ENCODE data around the gene OPHN1.

Gene OPHN1, protein sequence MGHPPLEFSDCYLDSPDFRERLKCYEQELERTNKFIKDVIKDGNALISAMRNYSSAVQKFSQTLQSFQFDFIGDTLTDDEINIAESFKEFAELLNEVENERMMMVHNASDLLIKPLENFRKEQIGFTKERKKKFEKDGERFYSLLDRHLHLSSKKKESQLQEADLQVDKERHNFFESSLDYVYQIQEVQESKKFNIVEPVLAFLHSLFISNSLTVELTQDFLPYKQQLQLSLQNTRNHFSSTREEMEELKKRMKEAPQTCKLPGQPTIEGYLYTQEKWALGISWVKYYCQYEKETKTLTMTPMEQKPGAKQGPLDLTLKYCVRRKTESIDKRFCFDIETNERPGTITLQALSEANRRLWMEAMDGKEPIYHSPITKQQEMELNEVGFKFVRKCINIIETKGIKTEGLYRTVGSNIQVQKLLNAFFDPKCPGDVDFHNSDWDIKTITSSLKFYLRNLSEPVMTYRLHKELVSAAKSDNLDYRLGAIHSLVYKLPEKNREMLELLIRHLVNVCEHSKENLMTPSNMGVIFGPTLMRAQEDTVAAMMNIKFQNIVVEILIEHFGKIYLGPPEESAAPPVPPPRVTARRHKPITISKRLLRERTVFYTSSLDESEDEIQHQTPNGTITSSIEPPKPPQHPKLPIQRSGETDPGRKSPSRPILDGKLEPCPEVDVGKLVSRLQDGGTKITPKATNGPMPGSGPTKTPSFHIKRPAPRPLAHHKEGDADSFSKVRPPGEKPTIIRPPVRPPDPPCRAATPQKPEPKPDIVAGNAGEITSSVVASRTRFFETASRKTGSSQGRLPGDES

DNA sequence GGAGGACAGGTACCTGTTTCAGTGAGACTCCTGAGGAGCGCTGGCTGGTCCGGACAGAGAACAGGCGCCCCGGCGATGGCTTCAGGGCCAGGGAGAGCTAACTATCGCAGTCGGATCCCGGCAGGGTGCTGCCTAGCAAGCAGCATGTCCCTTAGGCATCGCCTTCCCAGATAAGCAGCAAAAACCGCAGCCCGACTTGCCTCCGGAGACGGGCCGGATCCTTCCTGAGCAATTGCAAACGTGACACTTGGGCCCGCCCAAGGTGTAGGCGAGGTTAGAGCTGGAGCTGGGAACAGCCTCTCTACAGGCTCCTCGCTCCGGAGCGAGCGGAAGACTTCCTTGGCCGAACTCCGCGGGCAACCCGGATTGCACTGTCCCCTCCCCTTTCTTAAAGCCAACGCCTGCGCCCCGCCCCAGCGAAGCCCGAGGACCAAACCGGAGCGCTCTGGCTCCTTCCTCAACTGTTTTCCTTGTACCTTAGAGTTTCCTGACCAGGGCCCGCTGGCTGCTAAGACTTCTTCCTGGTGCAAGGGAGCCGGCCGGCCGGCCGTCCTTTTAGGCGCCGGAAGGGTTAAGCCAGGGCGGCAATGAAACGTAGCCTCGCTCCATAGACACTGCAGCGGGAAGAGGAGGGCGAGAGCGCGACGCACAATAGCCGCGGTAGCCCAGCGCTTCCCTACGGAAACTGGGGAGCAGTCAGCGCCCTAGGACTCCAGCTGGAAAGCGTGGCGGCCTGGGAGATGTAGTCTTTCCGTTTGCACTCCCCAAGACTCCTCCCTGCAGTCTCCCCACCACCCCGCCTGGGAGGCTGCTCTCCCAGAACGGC lies at the start of gene OPHN1:
Gene OPHN1, minus strand, starts transcription at position 341 of the 826 bp plus-strand sequence. CDS start 475 bp downstream, outside the sequence.
- DNase-seq, result no peak

DNA sequence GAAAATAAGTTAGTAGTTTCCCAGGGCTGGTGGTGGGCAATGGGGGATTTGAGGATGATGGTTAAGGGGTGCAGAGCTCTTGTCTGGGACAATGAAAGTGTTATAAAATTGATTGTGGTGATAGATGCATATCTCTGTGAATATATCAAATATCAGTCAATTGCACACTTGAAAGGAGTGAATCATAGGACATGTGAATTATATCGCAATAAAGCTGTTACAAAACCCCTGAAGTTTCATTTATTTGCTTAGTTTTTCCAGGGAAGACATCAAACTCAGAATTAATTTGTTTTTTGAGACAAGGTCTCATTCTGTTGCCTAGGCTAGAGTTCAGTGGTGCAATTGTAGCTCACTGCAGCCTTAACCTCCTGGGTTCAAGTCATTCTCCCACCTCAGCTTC lies 47.7 kb upstream of the OPHN1 start:
- no peak for DNase-seq

DNA sequence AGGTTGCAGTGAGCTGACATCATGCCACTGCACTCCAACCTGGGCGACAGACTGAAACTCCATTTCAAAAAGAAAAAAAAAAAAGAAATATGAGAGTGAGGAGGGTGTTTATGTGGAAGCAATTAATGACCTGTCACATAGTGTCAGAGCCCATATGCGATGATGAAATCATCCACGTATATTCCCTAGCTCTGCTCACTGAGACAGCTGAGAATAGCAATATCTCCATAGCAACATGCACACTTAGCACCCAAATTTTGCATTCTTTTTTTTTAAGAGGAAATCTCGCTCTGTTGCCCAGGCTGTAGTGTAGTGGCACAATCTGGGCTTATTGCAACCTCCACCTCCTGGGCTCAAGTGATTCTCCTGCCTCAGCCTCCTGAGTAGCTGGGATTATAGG lies 31.5 kb upstream of the OPHN1 start:
- no peak for DNase-seq

DNA sequence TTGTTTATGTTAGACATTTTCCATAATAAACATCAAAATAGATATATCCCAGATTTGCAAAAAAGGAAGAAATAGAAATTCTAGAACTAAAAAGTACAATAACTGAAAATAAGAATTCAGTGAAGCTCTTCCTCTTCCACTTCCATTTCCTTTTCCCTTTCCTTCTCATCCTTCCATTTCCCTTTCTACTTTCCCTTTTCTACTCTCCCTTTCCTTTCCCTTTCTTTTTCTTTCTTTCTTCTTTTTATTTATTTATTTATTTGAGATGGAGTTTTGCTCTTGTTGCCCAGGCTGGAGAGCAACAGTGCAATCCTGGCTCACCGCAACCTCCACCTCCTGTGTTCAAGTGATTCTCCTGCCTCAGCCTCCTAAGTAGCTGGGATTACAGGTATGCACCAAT lies 30.6 kb upstream of the OPHN1 start:
- DNase-seq, result no peak

DNA sequence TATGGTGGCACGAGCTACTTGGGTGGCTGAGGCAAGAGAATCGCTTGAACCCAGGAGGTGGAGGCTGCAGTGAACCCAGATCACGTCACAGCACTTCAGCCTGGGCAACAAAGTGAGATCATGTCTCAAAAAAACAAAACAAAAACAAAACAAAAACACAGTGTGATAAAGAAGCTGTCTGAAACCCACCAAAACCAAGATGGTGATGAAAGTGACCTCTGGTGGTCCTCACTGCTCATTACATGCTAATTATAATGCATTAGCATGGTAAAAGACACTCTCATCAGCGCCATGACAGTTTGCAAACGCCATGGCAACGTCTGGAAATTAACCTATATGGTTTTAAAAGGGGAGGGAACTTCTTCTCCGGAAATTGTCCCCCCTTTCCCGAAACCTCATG lies 29.4 kb upstream of the OPHN1 start:
- peak; percentile 41 for DNase-seq

DNA sequence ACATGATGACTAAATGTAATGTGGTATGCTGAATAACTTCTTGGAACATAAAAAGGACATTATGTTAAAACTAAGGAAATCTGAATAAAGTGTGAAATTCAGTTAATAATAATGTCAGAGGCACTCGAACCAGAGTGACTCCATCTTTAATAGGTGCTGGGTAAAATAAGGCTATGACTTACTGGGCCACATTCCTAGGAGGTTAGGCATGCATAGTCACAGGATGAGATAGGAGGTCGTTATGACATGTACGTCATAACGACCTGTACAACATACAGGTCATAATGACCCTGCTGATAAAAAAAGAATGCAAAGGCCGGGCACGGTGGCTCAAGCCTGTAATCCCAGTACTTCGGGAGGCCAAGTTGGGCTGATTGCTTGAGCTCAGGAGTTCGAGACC lies 28.9 kb upstream of the OPHN1 start:
- DNase-seq, result no peak

DNA sequence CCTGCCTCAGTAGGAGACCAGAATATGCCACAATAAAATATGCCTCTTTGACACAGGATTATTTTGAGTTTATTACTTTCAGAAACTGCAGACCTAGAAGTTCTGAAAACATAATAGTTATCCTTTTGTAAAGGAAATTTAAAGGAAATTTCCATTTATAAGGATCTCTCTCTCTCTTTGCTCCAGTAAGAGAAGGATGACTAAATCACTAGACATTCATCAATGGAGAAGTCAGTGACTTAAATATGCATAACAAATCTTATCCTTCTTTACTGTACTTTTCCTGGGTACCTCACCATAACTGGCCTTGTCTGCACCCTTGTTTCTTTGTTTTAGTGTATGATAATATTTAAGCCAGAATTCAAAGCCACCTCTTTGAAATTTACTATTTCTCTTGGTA lies 28.3 kb upstream of the OPHN1 start:
- DNase-seq, result no peak

DNA sequence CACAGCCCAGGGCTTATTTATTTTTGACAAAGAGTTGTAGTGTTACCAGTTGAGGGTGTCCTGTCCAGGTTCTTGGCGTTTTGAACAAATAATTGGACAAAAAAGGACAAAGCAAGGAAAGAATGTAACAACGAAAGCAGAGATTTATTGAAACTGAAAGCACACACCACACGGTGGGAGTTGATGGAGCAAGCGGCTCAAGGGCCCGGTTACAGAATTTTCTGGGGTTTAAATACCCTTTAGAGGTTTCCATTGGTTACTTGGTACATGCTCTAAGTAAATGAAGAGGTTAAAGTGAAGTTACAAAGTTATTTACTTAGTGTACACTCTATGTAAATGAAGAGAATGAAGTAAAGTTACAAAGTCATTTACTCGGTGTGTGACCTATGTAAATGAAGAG lies 27.8 kb upstream of the OPHN1 start:
- DNase-seq, result no peak

DNA sequence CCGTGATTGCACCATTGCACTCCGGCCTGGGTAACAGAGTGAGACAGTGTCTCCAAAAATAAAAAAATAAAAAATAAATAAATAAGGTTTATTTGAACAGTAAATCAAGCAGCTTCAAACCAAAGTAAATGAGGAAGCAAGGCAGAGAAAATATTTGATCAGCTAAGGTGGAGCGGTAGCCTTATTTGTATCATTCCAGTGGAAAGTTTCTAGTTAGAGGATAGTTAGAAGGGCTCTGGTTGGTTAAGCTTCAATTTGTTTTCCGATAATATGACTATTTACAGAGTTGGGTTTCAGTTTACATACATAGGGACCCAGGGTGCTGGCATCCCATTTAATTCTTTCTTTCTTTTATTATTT lies 21.8 kb upstream of the OPHN1 start:
- no peak for DNase-seq

DNA sequence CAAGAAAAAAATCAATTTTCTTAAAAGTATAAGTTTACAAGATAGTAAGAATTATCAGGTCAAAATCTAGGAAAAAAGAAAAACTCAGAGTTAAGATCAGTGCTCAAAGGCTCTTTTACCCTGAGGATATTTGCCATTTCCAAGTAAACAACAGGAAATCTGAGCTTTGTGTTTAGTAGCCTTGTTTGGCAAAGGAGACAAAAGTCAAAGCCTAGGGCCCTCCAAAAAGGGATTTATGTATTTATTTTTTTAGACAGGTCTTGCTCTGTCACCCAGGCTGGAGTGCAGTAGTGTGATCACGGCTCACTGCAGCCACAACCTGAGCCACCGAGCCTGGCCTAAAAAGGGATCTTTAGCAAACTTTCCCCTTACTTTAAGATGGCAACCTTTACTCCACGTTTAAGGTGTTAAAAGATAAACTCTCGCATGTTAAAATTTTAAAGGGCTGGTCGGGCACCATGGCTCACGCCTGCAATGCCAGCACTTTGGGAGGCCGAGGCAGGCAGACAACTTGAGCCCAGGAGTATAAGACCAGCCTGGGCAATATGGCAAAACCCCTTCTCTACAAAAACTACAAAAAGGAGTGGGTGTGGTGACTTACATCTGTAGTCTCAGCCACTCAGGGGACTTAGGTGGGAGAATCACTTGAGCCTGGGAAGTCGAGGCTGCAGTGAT lies 21.3 kb upstream of the OPHN1 start:
- no peak for DNase-seq

DNA sequence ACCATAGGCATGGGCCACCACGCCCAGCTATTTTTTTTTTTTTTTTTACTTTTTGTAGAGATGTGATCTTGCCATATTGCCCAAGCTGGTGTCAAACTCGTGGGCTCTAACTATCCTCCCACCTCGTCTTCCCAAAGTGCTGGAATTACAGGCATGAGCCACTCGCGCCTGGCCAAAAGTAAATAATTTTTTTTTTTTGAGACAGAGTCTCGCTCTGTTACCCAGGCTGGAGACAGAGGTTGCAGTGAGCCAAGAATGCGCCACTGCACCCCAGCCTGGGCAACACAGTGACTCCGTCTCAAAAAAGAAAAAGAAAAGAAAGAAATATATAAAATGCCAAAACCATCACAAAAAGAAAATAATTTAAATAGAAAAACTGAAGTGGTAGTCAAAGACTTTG lies 18.4 kb upstream of the OPHN1 start:
- no peak for DNase-seq

DNA sequence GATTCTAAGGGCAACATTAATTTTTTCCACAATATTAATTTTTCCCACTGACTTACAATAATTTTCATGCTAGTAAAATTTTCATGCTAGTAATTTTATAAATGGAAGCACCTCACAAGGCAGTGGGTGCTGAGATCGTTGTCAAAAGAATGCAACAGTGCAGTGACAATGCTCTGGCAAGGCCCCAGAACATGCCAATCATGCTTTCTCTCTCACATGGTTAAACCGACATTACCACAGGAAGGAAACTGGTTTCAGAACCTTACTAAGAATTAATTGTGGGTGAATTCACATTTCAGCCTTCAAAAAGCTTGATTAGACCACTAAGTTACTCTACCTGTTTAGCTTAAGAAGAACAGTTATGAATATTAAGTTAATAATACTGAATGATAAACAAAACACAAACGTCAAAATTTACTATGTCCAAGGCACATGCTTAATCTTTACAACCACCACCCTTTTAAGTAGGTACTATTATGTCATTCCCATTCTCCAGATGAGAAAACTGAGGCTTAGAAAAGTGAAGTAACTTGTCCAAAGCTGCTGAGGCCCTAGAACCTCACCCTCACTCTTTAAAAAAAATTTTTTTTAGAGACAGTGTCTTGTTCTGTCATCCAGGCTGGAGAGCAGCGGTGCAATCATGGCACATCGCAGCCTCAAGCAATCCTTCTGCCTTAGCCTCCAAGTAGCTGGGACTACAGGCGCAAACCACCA lies 10.0 kb upstream of the OPHN1 start:
- peak; percentile 37 for DNase-seq

DNA sequence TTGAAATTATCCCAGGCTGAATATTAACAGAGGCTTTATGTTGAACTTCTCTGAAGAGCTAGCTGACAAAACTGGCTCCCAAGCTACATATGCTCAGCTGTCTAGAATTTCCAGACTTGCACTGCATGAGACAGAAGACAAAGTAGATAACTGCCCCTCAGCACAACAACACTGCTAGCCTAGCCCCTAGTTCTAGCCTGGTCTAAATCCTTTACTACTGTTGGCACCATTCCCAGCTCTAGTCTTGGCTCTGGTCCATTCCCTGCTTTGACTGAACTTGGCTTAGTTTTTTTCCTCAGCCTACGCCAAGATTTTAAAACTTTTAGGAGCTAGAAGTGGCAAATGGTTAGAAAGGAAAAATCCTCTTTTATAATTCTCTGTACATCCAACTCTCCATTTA lies 7.6 kb upstream of the OPHN1 start:
- DNase-seq, result no peak

DNA sequence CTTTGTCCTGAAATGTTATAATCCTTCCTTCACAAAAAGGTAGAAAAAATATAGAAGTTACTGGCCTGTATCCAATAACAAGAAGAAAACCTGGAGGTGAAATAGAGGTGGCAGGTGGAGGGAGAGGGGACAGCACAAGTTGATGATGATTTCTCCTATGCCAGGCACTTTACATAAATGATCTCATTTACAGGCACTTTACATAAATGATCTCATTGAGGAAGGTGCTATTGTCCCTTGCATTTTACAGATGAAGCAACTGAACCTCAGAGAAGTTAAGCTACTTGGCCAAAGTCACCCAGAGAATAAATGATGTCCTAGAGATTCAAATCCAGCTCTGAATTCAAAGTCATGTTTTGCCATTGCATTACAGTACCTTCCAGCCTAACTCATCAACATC lies 7.1 kb upstream of the OPHN1 start:
- DNase-seq, result no peak

DNA sequence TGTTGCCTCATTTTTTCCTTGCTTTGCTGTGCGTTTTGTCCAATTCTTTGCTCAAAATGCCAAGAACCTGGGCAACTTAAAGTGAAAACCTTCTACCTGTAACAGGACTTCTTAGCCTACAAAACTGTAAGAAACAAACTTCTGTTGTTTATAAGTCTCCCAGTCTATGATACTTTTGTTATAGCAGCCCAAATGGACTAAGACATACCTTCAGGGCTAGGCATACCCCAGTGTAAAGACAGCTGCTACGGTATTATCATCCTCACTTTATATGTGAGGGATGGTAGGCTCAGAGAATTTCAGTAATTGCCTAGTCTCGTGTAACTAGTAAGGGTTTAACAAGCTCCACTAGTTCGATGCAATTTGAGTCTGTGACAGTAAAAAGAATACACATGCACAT lies 6.0 kb upstream of the OPHN1 start:
- DNase-seq, result no peak

DNA sequence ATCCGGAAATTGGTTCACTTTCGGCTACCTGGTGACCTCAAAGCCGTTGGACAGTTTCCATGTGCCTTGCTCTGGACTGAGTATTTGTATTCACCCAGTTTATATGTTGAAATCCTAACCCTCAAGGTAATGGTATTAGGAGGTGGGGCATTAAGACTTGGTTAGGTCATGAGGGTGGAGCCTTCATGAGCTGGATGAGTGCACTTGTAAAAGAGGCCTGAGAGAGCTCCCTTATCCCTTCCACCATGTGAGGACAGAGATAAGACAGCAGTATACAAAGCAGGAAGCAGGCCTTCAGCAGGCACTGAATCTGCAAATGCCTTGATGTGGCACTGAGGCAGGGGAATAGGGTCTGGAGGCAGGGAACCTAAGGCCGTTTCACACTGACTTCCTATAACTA lies 5.3 kb upstream of the OPHN1 start:
- no peak for DNase-seq

DNA sequence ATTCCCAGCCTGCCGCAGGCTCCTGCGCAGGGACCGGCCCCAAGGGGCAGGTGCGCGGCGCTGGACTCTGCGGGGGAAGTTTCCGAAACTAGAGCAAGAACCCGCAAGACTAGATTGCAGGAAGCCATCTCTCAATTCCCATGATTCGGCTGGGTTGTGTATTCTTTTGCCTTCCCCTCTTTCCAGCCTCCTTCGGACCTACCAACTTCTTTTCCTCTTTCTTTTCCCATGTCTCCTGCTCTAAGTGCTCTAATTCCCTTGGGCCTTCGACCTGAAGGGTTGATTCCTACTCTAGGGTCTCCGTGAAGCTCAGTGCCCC lies 645 bp upstream of the OPHN1 start:
- DNase-seq, result no peak

DNA sequence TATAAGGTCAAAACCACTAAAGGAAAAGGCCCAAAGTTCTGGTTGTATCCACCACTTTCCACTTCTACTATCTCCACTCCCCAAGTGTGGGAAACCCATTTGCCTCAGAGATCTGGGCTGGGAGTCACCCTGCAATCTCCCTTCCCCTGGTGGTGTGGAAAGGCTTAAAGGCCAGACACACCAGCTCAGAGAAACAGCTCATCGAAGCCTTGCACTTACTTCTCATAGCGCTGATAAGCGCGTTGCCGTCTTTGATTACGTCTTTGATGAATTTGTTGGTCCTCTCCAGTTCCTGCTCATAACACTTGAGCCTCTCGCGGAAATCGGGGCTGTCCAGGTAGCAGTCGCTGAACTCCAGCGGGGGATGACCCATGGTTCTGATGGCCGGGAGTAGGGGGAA lies 647 bp downstream of the OPHN1 start:
- DNase-seq, result no peak

DNA sequence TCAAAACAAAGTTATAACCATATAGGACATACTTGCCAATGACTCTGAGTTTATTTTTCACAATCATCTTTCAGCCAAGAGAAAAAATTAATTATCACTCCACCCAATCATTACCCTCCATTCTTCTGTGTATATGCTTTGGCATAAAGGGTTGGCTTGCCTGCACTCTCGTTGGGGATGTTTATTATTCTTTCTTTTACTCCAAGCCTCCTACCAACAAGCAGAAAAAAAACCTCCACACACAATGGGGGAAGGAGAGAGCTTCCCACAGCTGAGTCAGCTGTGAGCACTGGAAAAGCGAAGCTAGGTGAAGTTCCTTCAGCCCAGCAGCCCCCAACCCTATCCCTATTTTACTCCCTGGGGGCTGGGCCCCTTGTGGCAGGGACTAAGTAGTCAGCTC lies 1.5 kb downstream of the OPHN1 start:
- no peak for DNase-seq

DNA sequence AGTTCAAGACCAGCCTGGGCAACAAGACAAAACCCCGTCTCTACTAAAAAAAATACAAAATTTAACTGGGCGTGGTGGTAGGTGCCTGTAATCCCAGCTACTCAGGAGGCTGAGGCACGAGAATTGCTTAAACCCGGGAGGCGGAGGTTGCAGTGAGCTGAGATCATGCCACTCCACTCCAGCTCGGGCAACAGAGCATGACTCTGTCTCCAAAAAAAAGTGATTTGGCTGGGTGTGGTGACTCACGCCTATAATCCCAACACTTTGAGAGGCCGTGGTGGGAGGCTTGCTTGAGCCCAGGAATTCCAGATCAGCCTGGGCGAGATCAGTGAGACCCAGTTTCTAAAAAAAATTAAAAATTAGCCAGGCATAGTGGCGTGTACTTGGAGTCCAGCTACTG lies 4.1 kb downstream of the OPHN1 start:
- DNase-seq, result no peak

DNA sequence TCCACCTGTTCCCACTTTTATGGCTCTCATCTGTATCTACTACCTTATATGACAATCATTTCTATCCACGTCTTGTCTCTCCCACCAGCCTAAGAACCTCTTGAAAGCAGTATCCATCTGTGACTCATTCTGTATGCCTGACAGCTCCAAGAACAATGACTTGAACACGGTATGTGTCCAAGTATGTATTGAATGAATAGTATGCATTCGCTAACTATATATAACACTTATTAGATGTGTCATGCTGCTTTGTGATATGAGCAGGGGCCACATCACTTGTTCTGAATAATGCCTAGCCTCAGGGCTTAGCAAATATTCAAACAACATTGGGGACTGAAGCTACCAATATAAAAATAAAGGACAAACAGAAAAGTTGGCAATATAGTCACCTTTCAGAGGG lies 4.9 kb downstream of the OPHN1 start:
- no peak for DNase-seq

DNA sequence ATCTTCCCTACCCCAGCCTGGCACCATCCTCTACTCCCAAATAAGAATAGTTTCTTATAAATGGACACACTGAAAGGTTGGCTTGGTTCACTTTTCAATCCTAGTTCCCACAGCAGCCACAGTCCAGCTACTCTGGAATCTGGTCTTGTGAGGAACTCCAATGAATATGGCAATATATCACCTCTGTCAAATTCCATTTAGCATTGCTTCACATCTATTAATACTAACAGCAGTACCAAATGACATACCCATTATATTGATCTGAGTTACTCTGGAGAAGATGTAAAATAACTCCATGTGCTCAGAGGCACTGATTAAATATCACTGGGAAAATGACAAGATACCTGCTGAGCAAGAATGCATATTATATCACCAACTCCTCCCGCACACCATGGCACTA lies 8.6 kb downstream of the OPHN1 start:
- DNase-seq, result no peak

DNA sequence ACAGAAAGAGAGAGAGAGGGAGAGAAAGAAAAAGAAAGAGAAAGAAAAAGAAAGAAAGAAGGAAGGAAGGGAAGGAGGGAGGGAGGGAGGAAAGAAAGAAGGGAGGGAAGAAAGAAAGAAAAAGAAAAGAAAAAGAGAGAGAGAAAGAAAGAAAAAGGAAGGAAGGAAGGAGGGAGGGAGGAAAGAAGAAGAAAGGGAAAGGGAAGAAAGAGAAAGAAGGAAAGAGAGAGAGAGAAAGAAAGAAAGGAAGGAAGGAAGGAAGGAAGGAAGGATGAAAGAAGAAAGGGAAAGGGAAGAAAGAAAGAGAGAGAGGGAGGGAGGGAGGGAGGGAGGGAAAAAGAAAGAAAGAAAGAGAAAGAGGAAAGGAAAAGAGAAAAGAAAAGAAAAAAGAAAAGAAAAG lies 10.8 kb downstream of the OPHN1 start:
- no peak for DNase-seq
